ENCODE results near the gene IQSEC3. TPM values are rescaled to one million over a fixed set of nuclear protein-coding genes. Genes with fewer than 3 reads are reported as not detected.

The IQSEC3 gene
- total RNA-seq, 1 experiment from 2014 or later: 0.55 TPM

DNA sequence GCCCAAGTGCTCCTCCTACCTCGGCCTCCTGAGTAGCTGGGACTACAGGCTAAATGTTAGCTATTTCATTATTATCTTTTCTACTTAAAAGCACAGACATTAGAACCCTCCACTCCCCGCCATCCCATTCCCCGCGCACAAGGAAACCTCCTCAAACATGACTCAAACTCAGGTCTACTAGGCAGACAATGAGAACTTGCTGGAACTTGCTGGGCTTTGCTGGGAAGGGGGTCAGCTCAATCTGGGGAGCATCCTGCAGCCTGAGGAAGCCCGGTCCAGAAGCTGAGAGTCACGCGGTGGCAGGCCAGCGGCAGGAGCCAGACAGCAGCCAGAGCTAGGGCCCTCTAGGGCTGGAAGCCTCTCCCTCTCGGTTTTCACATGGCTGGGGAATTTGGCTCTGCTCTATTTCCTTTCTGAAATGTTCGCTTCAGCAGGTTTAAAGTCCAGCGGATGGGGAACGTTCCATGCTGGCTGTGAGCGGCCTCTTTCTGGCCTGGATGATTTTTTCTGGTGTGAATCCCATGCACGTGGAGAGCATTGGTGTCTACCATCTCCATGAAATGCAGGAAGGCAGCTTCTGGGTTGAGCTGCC lies 78.9 kb downstream of the IQSEC3 start:
- TF ChIP-seq, protein P1, sequence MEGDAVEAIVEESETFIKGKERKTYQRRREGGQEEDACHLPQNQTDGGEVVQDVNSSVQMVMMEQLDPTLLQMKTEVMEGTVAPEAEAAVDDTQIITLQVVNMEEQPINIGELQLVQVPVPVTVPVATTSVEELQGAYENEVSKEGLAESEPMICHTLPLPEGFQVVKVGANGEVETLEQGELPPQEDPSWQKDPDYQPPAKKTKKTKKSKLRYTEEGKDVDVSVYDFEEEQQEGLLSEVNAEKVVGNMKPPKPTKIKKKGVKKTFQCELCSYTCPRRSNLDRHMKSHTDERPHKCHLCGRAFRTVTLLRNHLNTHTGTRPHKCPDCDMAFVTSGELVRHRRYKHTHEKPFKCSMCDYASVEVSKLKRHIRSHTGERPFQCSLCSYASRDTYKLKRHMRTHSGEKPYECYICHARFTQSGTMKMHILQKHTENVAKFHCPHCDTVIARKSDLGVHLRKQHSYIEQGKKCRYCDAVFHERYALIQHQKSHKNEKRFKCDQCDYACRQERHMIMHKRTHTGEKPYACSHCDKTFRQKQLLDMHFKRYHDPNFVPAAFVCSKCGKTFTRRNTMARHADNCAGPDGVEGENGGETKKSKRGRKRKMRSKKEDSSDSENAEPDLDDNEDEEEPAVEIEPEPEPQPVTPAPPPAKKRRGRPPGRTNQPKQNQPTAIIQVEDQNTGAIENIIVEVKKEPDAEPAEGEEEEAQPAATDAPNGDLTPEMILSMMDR (conservative IDR thresholded peaks at IDR 0.05): no peak
- no peaks in the 10 kb centered on the region for H3K27me3 ChIP-seq (ENCODE audit: insufficient read depth, low read length)
- no peak overlapping the region for H3K4me3 Mint-ChIP-seq
- H4K91ac ChIP-seq (ENCODE audit: insufficient read length, low read depth, low read length): no peak overlapping the region
- no peak overlapping the region for H2AFZ ChIP-seq (ENCODE audit: low read length)
- no peak overlapping the region for H2BK12ac ChIP-seq (ENCODE audit: insufficient read length, low read depth, low read length)
- no peaks in the 10 kb centered on the region for H3K36me3 Mint-ChIP-seq (ENCODE audit: insufficient read depth in 1 of 3, low read depth in 3 of 3)
- H3K4me1 Mint-ChIP-seq: peaks cover 57 to 72% of the 10 kb centered on the region in 2 experiments
- H3K14ac ChIP-seq (ENCODE audit: insufficient read depth, low read length): no peak overlapping the region; the same call in 1 of the 2 replicates
- H3K4me1 ChIP-seq (ENCODE audit: insufficient read depth, low read length): peaks cover 5% of the 10 kb centered on the region; the same call in 1 of the 2 replicates
- H3K27me3 Mint-ChIP-seq (ENCODE audit: low read depth): peaks cover 30% of the 10 kb centered on the region
- DNase-seq: no peak
- H3K27ac Mint-ChIP-seq: peak overlapping the region in 1 of 3 experiments; percentile 64; a peak in 1 of 7 replicates
- no peak overlapping the region for H3K4me2 ChIP-seq (ENCODE audit: insufficient read depth, insufficient read length, low read length)
- H3K27ac ChIP-seq (ENCODE audit: insufficient read length, low read depth, low read length): no peak overlapping the region
- no peaks in the 10 kb centered on the region for H3K23me2 ChIP-seq (ENCODE audit: insufficient read length, low read depth, low read length, poor library complexity, severe bottlenecking)
- H4K20me1 ChIP-seq (ENCODE audit: control insufficient read depth, insufficient read depth, insufficient read length): no peaks in the 10 kb centered on the region
- no peak overlapping the region for H3K18ac ChIP-seq (ENCODE audit: insufficient read length, low read depth, low read length)
- H3K9ac ChIP-seq (ENCODE audit: extremely low read depth, insufficient read length, low read length): no peak overlapping the region
- no peak overlapping the region for H4K8ac ChIP-seq (replicated peaks; ENCODE audit: insufficient read length, low read depth, low read length)
- H2BK120ac ChIP-seq (ENCODE audit: low read depth, low read length, poor library complexity, severe bottlenecking): no peak overlapping the region
- no peak overlapping the region for H2BK20ac ChIP-seq (ENCODE audit: low read depth, low read length, poor library complexity, severe bottlenecking)
- H3K79me2 ChIP-seq (ENCODE audit: insufficient read depth, low read length): no peaks in the 10 kb centered on the region
- H2BK5ac ChIP-seq (ENCODE audit: insufficient read length, low read length): no peak overlapping the region
- H2AK5ac ChIP-seq (ENCODE audit: insufficient read length, low read length): no peak overlapping the region
- no peak overlapping the region for H3T11ph ChIP-seq (ENCODE audit: low read length)
- no peak overlapping the region for H3K4ac ChIP-seq (ENCODE audit: low read depth, low read length)
- no peak overlapping the region for H4K5ac ChIP-seq (ENCODE audit: insufficient read length, low read depth, low read length)
- no peaks in the 10 kb centered on the region; a peak in 2 of 5 replicates for H3K9me3 Mint-ChIP-seq
- no peak overlapping the region for H3K23ac ChIP-seq (ENCODE audit: insufficient read length, low read depth, low read length)
- H3K9me3 ChIP-seq (ENCODE audit: control insufficient read depth, low read depth, low read length): no peaks in the 10 kb centered on the region
- no peaks in the 10 kb centered on the region for H3K79me1 ChIP-seq (ENCODE audit: insufficient read depth, low read depth, low read length, poor library complexity, severe bottlenecking)
- no peak overlapping the region for H3K56ac ChIP-seq (ENCODE audit: insufficient read length, low read depth, low read length)
- H2BK15ac ChIP-seq (ENCODE audit: low read depth, low read length): no peak overlapping the region
- WGBS (ENCODE audit: extremely low coverage, insufficient read length, low lambda C conversion rate): no CpG with 5 or more reads among the region's 14 CpGs

Measured in H9 (cell line).